DOHH2 (cell line): ENCODE data around the gene RAB27B.

Experiments
- EZH2phosphoT487 ChIP-seq: fragments of 200-600 bp; sonication (generic); IDR thresholded peaks from 2 replicates; pipeline ENCODE4 v1.6.1; 2017; ENCODE audit warnings: borderline replicate concordance, mild to moderate bottlenecking, antibody characterized with exemption, low read length, moderate library complexity, mixed read lengths
- TF ChIP-seq, protein P1 (sequence below): fragments of 200-600 bp; sonication (generic); IDR thresholded peaks from one replicate; pipeline ENCODE4 v1.5.1; 2014; ENCODE audit warnings: antibody characterized with exemption, mild to moderate bottlenecking, low read depth, low read length; ENCODE audit not compliant: poor library complexity, severe bottlenecking

- TF ChIP-seq, protein P1, sequence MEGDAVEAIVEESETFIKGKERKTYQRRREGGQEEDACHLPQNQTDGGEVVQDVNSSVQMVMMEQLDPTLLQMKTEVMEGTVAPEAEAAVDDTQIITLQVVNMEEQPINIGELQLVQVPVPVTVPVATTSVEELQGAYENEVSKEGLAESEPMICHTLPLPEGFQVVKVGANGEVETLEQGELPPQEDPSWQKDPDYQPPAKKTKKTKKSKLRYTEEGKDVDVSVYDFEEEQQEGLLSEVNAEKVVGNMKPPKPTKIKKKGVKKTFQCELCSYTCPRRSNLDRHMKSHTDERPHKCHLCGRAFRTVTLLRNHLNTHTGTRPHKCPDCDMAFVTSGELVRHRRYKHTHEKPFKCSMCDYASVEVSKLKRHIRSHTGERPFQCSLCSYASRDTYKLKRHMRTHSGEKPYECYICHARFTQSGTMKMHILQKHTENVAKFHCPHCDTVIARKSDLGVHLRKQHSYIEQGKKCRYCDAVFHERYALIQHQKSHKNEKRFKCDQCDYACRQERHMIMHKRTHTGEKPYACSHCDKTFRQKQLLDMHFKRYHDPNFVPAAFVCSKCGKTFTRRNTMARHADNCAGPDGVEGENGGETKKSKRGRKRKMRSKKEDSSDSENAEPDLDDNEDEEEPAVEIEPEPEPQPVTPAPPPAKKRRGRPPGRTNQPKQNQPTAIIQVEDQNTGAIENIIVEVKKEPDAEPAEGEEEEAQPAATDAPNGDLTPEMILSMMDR: no peak
- no peak for TF ChIP-seq EZH2phosphoT487
These were observed 104.2 kb downstream of the RAB27B start for GRCh38 chr18:54932472-54932871.
